Measurements from ENCODE around the gene C9orf85. TPM values are rescaled to one million over a fixed set of nuclear protein-coding genes. Genes with fewer than 3 reads are reported as not detected.
"Not testable (repeated sequence)": the region's sequence is repeated elsewhere in the genome, so short reads cannot be mapped to it uniquely, and the experiment has no call there.

C9orf85 gene
- total RNA-seq, 1 experiment from 2014 or later, result 6.0 TPM

GRCh38 chr9:71937898-71938297 lies 26.5 kb downstream of the C9orf85 start:
- Histone ChIP-seq H3K4me2 (ENCODE audit: low read depth, low read length, poor library complexity, severe bottlenecking) (no peak overlapping the region), H3K36me3 (ENCODE audit: insufficient read depth, low read length) (no peaks in the 10 kb centered on the region), H3K9me3 (ENCODE audit: low read length) (no peaks in the 10 kb centered on the region), H3K9ac (ENCODE audit: low read length) (no peak overlapping the region), H3K9me2 (replicated peaks; ENCODE audit: insufficient read depth, low read length) (no peaks in the 10 kb centered on the region), H4K20me1 (ENCODE audit: insufficient read depth, low read depth, low read length) (no peaks in the 10 kb centered on the region; the same call in 1 of the 2 replicates), H3K4me1 (ENCODE audit: low read length) (peaks cover 13% of the 10 kb centered on the region), H3K79me2 (ENCODE audit: low read length) (peaks cover 29% of the 10 kb centered on the region), H3K4me3 (ENCODE audit: low read length) (no peak overlapping the region), H3K27ac (ENCODE audit: low read length) (no peak overlapping the region), H2AFZ (ENCODE audit: low read length) (no peak overlapping the region), H3K27me3 (ENCODE audit: low read length) (no peaks in the 10 kb centered on the region)
- DNase-seq, result no peak

- Histone ChIP-seq H3K9me3 (ENCODE audit: low read length) (no peaks in the 10 kb centered on the region), H3K4me1 (ENCODE audit: low read length) (peaks cover 6% of the 10 kb centered on the region), H3K36me3 (ENCODE audit: insufficient read depth, low read length) (no peaks in the 10 kb centered on the region), H3K27ac (ENCODE audit: low read length) (no peak overlapping the region), H3K9ac (ENCODE audit: low read length) (no peak overlapping the region), H4K20me1 (ENCODE audit: insufficient read depth, low read depth, low read length) (no peaks in the 10 kb centered on the region), H3K4me3 (ENCODE audit: low read length) (no peak overlapping the region), H3K27me3 (ENCODE audit: low read length) (no peaks in the 10 kb centered on the region), H2AFZ (ENCODE audit: low read length) (no peak overlapping the region), H3K79me2 (ENCODE audit: low read length) (peaks cover 34% of the 10 kb centered on the region), H3K4me2 (ENCODE audit: low read depth, low read length, poor library complexity, severe bottlenecking) (no peak overlapping the region), H3K9me2 (replicated peaks; ENCODE audit: insufficient read depth, low read length) (no peaks in the 10 kb centered on the region)
- no peak for DNase-seq
Measured at GRCh38 chr9:71941060-71941568, 29.7 kb downstream of the C9orf85 start.

GRCh38 chr9:71941998-71942567 lies 30.6 kb downstream of the C9orf85 start:
- no peaks in the 10 kb centered on the region for H3K9me3 ChIP-seq (ENCODE audit: low read length)
- H3K4me3 ChIP-seq (ENCODE audit: low read length), result no peak overlapping the region

GRCh38 chr9:71944754-71945375 lies 33.4 kb downstream of the C9orf85 start:
- Histone ChIP-seq H3K4me1 (ENCODE audit: low read length) (no peaks in the 10 kb centered on the region), H3K4me2 (ENCODE audit: low read depth, low read length, poor library complexity, severe bottlenecking) (no peak overlapping the region)

More at GRCh38 chr9:71941998-71942567, 30.6 kb downstream of the C9orf85 start:
- Histone ChIP-seq H3K27me3 (ENCODE audit: low read length) (no peaks in the 10 kb centered on the region), H3K9ac (ENCODE audit: low read length) (no peak overlapping the region), H3K27ac (ENCODE audit: low read length) (no peak overlapping the region), H2AFZ (ENCODE audit: low read length) (no peak overlapping the region), H3K36me3 (ENCODE audit: insufficient read depth, low read length) (no peaks in the 10 kb centered on the region), H3K4me1 (ENCODE audit: low read length) (peaks cover 4% of the 10 kb centered on the region; the same call in 1 of the 2 replicates), H4K20me1 (ENCODE audit: insufficient read depth, low read depth, low read length) (no peaks in the 10 kb centered on the region), H3K9me2 (replicated peaks; ENCODE audit: insufficient read depth, low read length) (no peaks in the 10 kb centered on the region), H3K4me2 (ENCODE audit: low read depth, low read length, poor library complexity, severe bottlenecking) (no peak overlapping the region), H3K79me2 (ENCODE audit: low read length) (peaks cover 34% of the 10 kb centered on the region)
- no peak for DNase-seq

GRCh38 chr9:71954652-71955051 lies 43.2 kb downstream of the C9orf85 start:
- not testable (repeated sequence) for H3K4me1 ChIP-seq (ENCODE audit: low read length); H3K9me3 ChIP-seq (ENCODE audit: low read length); H3K4me2 ChIP-seq (ENCODE audit: low read depth, low read length, poor library complexity, severe bottlenecking); H3K9me2 ChIP-seq (replicated peaks; ENCODE audit: insufficient read depth, low read length); H3K4me3 ChIP-seq (ENCODE audit: low read length); H3K36me3 ChIP-seq (ENCODE audit: insufficient read depth, low read length); H3K27me3 ChIP-seq (ENCODE audit: low read length); H4K20me1 ChIP-seq (ENCODE audit: insufficient read depth, low read depth, low read length); DNase-seq; H3K9ac ChIP-seq (ENCODE audit: low read length); H2AFZ ChIP-seq (ENCODE audit: low read length); H3K27ac ChIP-seq (ENCODE audit: low read length); H3K79me2 ChIP-seq (ENCODE audit: low read length)

More at GRCh38 chr9:71944754-71945375, 33.4 kb downstream of the C9orf85 start:
- no peak overlapping the region for H2AFZ ChIP-seq (ENCODE audit: low read length)
- no peak overlapping the region for H3K9ac ChIP-seq (ENCODE audit: low read length)
- no peak for DNase-seq
- no peak overlapping the region for H3K27ac ChIP-seq (ENCODE audit: low read length)
- no peaks in the 10 kb centered on the region for H4K20me1 ChIP-seq (ENCODE audit: insufficient read depth, low read depth, low read length)
- no peaks in the 10 kb centered on the region for H3K9me3 ChIP-seq (ENCODE audit: low read length)
- H3K36me3 ChIP-seq (ENCODE audit: insufficient read depth, low read length), result no peaks in the 10 kb centered on the region
- H3K9me2 ChIP-seq (replicated peaks; ENCODE audit: insufficient read depth, low read length), result no peaks in the 10 kb centered on the region
- no peak overlapping the region for H3K4me3 ChIP-seq (ENCODE audit: low read length)
- H3K27me3 ChIP-seq (ENCODE audit: low read length), result no peaks in the 10 kb centered on the region
- peaks cover 20% of the 10 kb centered on the region; the same call in 1 of the 2 replicates for H3K79me2 ChIP-seq (ENCODE audit: low read length)

GRCh38 chr9:71955300-71955915 lies 44.0 kb downstream of the C9orf85 start:
- Histone ChIP-seq H3K9me2 (replicated peaks; ENCODE audit: insufficient read depth, low read length) (no peaks in the 10 kb centered on the region), H3K79me2 (ENCODE audit: low read length) (no peaks in the 10 kb centered on the region), H4K20me1 (ENCODE audit: insufficient read depth, low read depth, low read length) (no peaks in the 10 kb centered on the region), H2AFZ (ENCODE audit: low read length) (no peak overlapping the region), H3K9me3 (ENCODE audit: low read length) (no peaks in the 10 kb centered on the region), H3K27me3 (ENCODE audit: low read length) (no peaks in the 10 kb centered on the region), H3K36me3 (ENCODE audit: insufficient read depth, low read length) (no peaks in the 10 kb centered on the region), H3K4me3 (ENCODE audit: low read length) (no peak overlapping the region), H3K27ac (ENCODE audit: low read length) (no peak overlapping the region), H3K4me1 (ENCODE audit: low read length) (no peaks in the 10 kb centered on the region), H3K9ac (ENCODE audit: low read length) (no peak overlapping the region), H3K4me2 (ENCODE audit: low read depth, low read length, poor library complexity, severe bottlenecking) (no peak overlapping the region)
- no peak for DNase-seq

GRCh38 chr9:71962328-71962727 lies 50.9 kb downstream of the C9orf85 start:
- Histone ChIP-seq H2AFZ (ENCODE audit: low read length) (no peak overlapping the region), H3K9me2 (replicated peaks; ENCODE audit: insufficient read depth, low read length) (no peaks in the 10 kb centered on the region), H4K20me1 (ENCODE audit: insufficient read depth, low read depth, low read length) (no peaks in the 10 kb centered on the region), H3K4me2 (ENCODE audit: low read depth, low read length, poor library complexity, severe bottlenecking) (no peak overlapping the region), H3K27me3 (ENCODE audit: low read length) (no peaks in the 10 kb centered on the region), H3K9ac (ENCODE audit: low read length) (no peak overlapping the region), H3K9me3 (ENCODE audit: low read length) (peaks cover 3% of the 10 kb centered on the region; the same call in 1 of the 2 replicates), H3K4me1 (ENCODE audit: low read length) (no peaks in the 10 kb centered on the region), H3K79me2 (ENCODE audit: low read length) (no peaks in the 10 kb centered on the region; the same call in 1 of the 2 replicates), H3K36me3 (ENCODE audit: insufficient read depth, low read length) (no peaks in the 10 kb centered on the region), H3K27ac (ENCODE audit: low read length) (no peak overlapping the region), H3K4me3 (ENCODE audit: low read length) (no peak overlapping the region)
- no peak for DNase-seq

- not testable (repeated sequence) for H3K36me3 ChIP-seq (ENCODE audit: insufficient read depth, low read length); H3K9ac ChIP-seq (ENCODE audit: low read length); H3K4me2 ChIP-seq (ENCODE audit: low read depth, low read length, poor library complexity, severe bottlenecking); H3K4me1 ChIP-seq (ENCODE audit: low read length); H3K4me3 ChIP-seq (ENCODE audit: low read length); H2AFZ ChIP-seq (ENCODE audit: low read length); DNase-seq; H3K9me2 ChIP-seq (replicated peaks; ENCODE audit: insufficient read depth, low read length); H3K79me2 ChIP-seq (ENCODE audit: low read length); H3K27me3 ChIP-seq (ENCODE audit: low read length); H3K27ac ChIP-seq (ENCODE audit: low read length); H3K9me3 ChIP-seq (ENCODE audit: low read length); H4K20me1 ChIP-seq (ENCODE audit: insufficient read depth, low read depth, low read length)
Measured at GRCh38 chr9:71963471-71963996, 52.1 kb downstream of the C9orf85 start.

Measured in Karpas-422 (cell line).